ENCODE measurements around the gene TRPM6.

DNA sequence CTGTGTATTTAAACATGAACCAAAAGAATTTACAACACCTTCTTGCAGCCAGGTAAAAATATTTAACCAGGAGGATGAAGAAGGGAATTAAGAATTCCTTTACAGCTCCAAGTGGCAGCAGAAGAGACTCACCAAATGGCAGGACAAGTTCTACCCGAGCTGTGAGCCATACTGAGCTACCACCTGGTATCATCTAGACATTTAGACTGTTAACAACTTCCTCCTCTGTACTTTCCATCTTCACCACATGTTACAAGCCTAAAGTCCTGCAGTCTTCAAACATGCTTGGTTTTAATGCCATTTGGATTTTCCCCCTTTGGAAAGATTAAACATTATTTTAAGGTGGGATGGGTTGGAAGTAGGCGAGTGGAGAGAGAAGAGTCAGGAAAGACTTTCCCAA lies 190.2 kb downstream of the TRPM6 start:
- TF ChIP-seq, protein P1, sequence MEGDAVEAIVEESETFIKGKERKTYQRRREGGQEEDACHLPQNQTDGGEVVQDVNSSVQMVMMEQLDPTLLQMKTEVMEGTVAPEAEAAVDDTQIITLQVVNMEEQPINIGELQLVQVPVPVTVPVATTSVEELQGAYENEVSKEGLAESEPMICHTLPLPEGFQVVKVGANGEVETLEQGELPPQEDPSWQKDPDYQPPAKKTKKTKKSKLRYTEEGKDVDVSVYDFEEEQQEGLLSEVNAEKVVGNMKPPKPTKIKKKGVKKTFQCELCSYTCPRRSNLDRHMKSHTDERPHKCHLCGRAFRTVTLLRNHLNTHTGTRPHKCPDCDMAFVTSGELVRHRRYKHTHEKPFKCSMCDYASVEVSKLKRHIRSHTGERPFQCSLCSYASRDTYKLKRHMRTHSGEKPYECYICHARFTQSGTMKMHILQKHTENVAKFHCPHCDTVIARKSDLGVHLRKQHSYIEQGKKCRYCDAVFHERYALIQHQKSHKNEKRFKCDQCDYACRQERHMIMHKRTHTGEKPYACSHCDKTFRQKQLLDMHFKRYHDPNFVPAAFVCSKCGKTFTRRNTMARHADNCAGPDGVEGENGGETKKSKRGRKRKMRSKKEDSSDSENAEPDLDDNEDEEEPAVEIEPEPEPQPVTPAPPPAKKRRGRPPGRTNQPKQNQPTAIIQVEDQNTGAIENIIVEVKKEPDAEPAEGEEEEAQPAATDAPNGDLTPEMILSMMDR (IDR thresholded peaks at IDR 0.05), result no peak
- TF ChIP-seq POLR2A (IDR thresholded peaks at IDR 0.05), result no peak
